Hepatocyte (in vitro differentiated cells): ENCODE results near the gene FCHSD2. TPM values are rescaled to one million over a fixed set of nuclear protein-coding genes. Genes with fewer than 3 reads are reported as not detected.
A peak's percentile ranks its signal among the peaks of the same experiment; 100 is the strongest.

Experiments
- DNase-seq: peaks from one replicate; pipeline ENCODE4 v3.0.0-alpha.2; 2016; ENCODE audit warnings: low spot score
- H2AFZ ChIP-seq: fragments of 200-600 bp; sonication (generic); 2 replicates; pipeline ENCODE4 v1.6.0; 2016; ENCODE audit warnings: antibody characterized with exemption, mild to moderate bottlenecking
- H3K27ac ChIP-seq: fragments of 200-600 bp; sonication (generic); 2 replicates; pipeline ENCODE4 v1.5.1; 2016; ENCODE audit warnings: mild to moderate bottlenecking
- H3K27me3 ChIP-seq: fragments of 200-600 bp; sonication (generic); 2 replicates; pipeline ENCODE4 v1.6.1; 2016
- H3K36me3 ChIP-seq: fragments of 200-600 bp; sonication (generic); replicated peaks from 2 replicates; pipeline ENCODE4 v1.5.1; 2016; ENCODE audit warnings: low read depth; ENCODE audit not compliant: insufficient read depth
- H3K4me1 ChIP-seq: fragments of 200-600 bp; sonication (generic); 2 replicates; pipeline ENCODE4 v1.5.1; 2016; ENCODE audit warnings: mild to moderate bottlenecking, moderate library complexity; ENCODE audit not compliant: insufficient read depth
- H3K4me2 ChIP-seq: fragments of 200-600 bp; sonication (generic); 2 replicates; pipeline ENCODE4 v1.6.0; 2016
- H3K4me3 ChIP-seq: fragments of 200-600 bp; sonication (generic); 2 replicates; pipeline ENCODE4 v1.5.1; 2016; ENCODE audit warnings: mild to moderate bottlenecking
- H3K79me2 ChIP-seq: fragments of 200-600 bp; sonication (generic); 2 replicates; pipeline ENCODE4 v1.6.0; 2017; ENCODE audit warnings: mild to moderate bottlenecking
- H3K9me2 ChIP-seq: fragments of 200-600 bp; sonication (generic); replicated peaks from 2 replicates; pipeline ENCODE4 v1.6.0; 2017; ENCODE audit warnings: mild to moderate bottlenecking; ENCODE audit not compliant: insufficient read depth
- H3K9me3 ChIP-seq: fragments of 200-600 bp; sonication (generic); 2 replicates; pipeline ENCODE4 v1.5.1; 2016; ENCODE audit warnings: low read depth, mild to moderate bottlenecking
- H4K20me1 ChIP-seq: fragments of 200-600 bp; sonication (generic); 2 replicates; pipeline ENCODE4 v1.6.0; 2016; ENCODE audit warnings: mild to moderate bottlenecking; ENCODE audit not compliant: insufficient read depth, poor library complexity, severe bottlenecking
- CTCF ChIP-seq: fragments of 200-600 bp; sonication (generic); IDR thresholded peaks from 2 replicates; pipeline ENCODE4 v1.5.1; 2016; ENCODE audit warnings: antibody characterized with exemption, mild to moderate bottlenecking; ENCODE audit not compliant: poor library complexity
- EZH2 ChIP-seq: fragments of 200-600 bp; sonication (generic); IDR thresholded peaks from 2 replicates; pipeline ENCODE4 v1.6.1; 2016; ENCODE audit warnings: antibody characterized with exemption, mild to moderate bottlenecking, borderline replicate concordance
- EZH2phosphoT487 ChIP-seq: fragments of 200-600 bp; sonication (generic); IDR thresholded peaks from one replicate; pipeline ENCODE4 v1.6.1; 2018; ENCODE audit warnings: antibody characterized with exemption, mild to moderate bottlenecking, low read depth, moderate library complexity; ENCODE audit not compliant: unreplicated experiment, severe bottlenecking
- WGBS: methylation state at CpG from one replicate; pipeline ENCODE4 v1.1.6; 2016; ENCODE audit warnings: low lambda C conversion rate; ENCODE audit errors: missing lambda C conversion rate; 5-methylcytosine and 5-hydroxymethylcytosine counted together
- polyA plus RNA-seq: library from polyadenylated mRNA; unstranded; fragments of >200 nt; fragmentation: Nextera tagmentation; extraction: Ambion mirVana; gene quantifications from 2 replicates; pipeline ENCODE4 v1.2.1, GENCODE V29; 2016
- total RNA-seq: library from RNA; depleted of rRNA; stranded (reverse); fragments of >200 nt; gene quantifications from 2 replicates; pipeline ENCODE4 v1.2.3, GENCODE V29; 2014

The FCHSD2 gene
- total and polyA plus RNA-seq, 2 experiments from 2014 or later: 9.1 to 13.1 TPM

DNA sequence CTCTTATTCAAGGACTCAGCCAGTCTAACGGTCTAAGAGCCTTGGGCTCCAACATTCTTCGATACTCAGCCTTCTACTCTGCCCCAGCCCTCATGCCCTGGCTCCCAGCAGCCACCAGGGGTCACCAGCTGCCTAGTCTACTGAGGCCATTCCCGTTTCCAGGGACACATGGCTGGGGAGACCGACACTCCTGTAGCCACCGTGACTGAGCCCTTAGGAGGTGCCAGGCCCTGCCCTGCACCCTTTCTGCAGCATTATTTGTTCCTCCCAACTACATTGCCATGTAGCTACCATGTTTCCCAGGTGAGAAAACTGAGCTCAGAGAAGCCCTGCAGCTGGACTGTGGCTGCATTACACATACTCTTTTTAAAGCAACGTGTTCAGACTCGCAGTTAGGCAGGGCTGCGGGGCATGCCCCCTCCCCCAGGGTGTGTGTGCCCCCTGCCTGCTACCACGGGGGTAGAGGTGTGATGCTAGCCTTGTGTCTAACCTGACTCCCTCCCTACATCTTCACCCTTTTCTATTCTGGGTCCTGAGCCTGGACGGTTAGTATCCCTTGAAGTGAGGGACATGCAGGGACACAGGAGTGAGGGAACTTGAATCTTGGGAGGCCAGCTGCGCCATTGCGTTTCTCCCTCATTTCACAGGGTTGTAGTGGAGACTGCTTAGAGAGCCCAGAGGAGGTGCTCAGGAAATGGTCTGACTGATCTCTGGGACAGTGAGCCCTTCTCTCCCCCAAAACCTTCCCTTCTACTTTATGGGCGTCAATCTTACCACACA lies 310.4 kb downstream of the FCHSD2 start:
- DNase-seq: peak; percentile 89
- Histone ChIP-seq H4K20me1 (no peaks in the 10 kb centered on the region), H3K4me1 (peaks cover 9% of the 10 kb centered on the region), H3K4me3 (no peak overlapping the region), H3K79me2 (no peaks in the 10 kb centered on the region), H3K27ac (no peak overlapping the region), H2AFZ (no peak overlapping the region), H3K36me3 (no peaks in the 10 kb centered on the region), H3K9me3 (no peaks in the 10 kb centered on the region), H3K4me2 (no peak overlapping the region), H3K27me3 (no peaks in the 10 kb centered on the region), H3K9me2 (no peaks in the 10 kb centered on the region)
- WGBS: 49% methylated on average over 13 of the region's 13 CpGs
- TF ChIP-seq EZH2 (no peak), CTCF (peak; percentile 91)

GRCh38 chr11:72829884-72830533 lies 312.1 kb downstream of the FCHSD2 start:
- Histone ChIP-seq H2AFZ (no peak overlapping the region), H3K4me1 (peaks cover 9% of the 10 kb centered on the region), H3K4me2 (no peak overlapping the region), H4K20me1 (no peaks in the 10 kb centered on the region), H3K4me3 (no peak overlapping the region), H3K9me3 (no peaks in the 10 kb centered on the region), H3K27ac (no peak overlapping the region), H3K79me2 (no peaks in the 10 kb centered on the region), H3K27me3 (no peaks in the 10 kb centered on the region), H3K36me3 (no peaks in the 10 kb centered on the region), H3K9me2 (no peaks in the 10 kb centered on the region)
- DNase-seq: no peak
- WGBS: 92% methylated on average over 3 of the region's 5 CpGs
- no peak for TF ChIP-seq EZH2
- no peak for TF ChIP-seq CTCF
- no peak for TF ChIP-seq EZH2phosphoT487

GRCh38 chr11:72829178-72829577 lies 312.9 kb downstream of the FCHSD2 start:
- Histone ChIP-seq H3K4me1 (peaks cover 5% of the 10 kb centered on the region), H4K20me1 (no peaks in the 10 kb centered on the region), H3K36me3 (no peaks in the 10 kb centered on the region), H3K79me2 (no peaks in the 10 kb centered on the region), H3K4me2 (no peak overlapping the region), H2AFZ (no peak overlapping the region), H3K27me3 (no peaks in the 10 kb centered on the region), H3K9me3 (no peaks in the 10 kb centered on the region), H3K27ac (no peak overlapping the region), H3K9me2 (no peaks in the 10 kb centered on the region), H3K4me3 (no peak overlapping the region)
- WGBS: 96% methylated on average over 13 of the region's 13 CpGs
- no peak for DNase-seq
- TF ChIP-seq EZH2: no peak
- no peak for TF ChIP-seq EZH2phosphoT487
- TF ChIP-seq CTCF: no peak
